SK-N-SH treated with all-trans-retinoic acid at 6 μM for 48 hours (cell line): ENCODE measurements around the gene PRR23B.

Experiments
- ARNTL ChIP-seq: fragments of 450-650 bp; formaldehyde crosslinking; IDR thresholded peaks from 2 replicates; pipeline ENCODE4 v1.5.0; 2020; ENCODE audit warnings: low read depth, mild to moderate bottlenecking, moderate library complexity, borderline replicate concordance
- BACH2 ChIP-seq: fragments of 250-450 bp; sonication (Bioruptor Pico); IDR thresholded peaks from 2 replicates; pipeline ENCODE4 v1.9.0; 2021; ENCODE audit warnings: mild to moderate bottlenecking, borderline replicate concordance
- CSDC2 ChIP-seq: fragments of 250-450 bp; sonication (Bioruptor Pico); IDR thresholded peaks from 2 replicates; pipeline ENCODE4 v1.5.0; 2020; ENCODE audit warnings: mild to moderate bottlenecking, moderate library complexity
- OSR1 ChIP-seq: fragments of 250-450 bp; sonication (Bioruptor Pico); IDR thresholded peaks from 2 replicates; pipeline ENCODE4 v1.8.0; 2022; ENCODE audit warnings: moderate library complexity, mild to moderate bottlenecking, inconsistent platforms
- PATZ1 ChIP-seq: fragments of 250-450 bp; sonication (Bioruptor Pico); IDR thresholded peaks from 2 replicates; pipeline ENCODE4 v1.8.0; 2020; ENCODE audit warnings: mild to moderate bottlenecking, moderate library complexity, borderline replicate concordance
- RARB ChIP-seq: fragments of 250-450 bp; sonication (Bioruptor Pico); IDR thresholded peaks from 2 replicates; pipeline ENCODE4 v1.8.0; 2021; ENCODE audit warnings: mild to moderate bottlenecking, moderate library complexity
- TCF4 ChIP-seq: fragments of 250-450 bp; sonication (Bioruptor Pico); IDR thresholded peaks from 2 replicates; pipeline ENCODE4 v1.8.0; 2021; ENCODE audit warnings: mild to moderate bottlenecking, moderate library complexity, borderline replicate concordance
- TOX ChIP-seq: fragments of 250-450 bp; sonication (Bioruptor Pico); IDR thresholded peaks from 2 replicates; pipeline ENCODE4 v1.8.0; 2021; ENCODE audit warnings: mild to moderate bottlenecking, moderate library complexity, borderline replicate concordance
- TF ChIP-seq, protein P1 (sequence below): fragments of 250-450 bp; sonication (Bioruptor Pico); IDR thresholded peaks from 2 replicates; pipeline ENCODE4 v1.5.0; 2020; ENCODE audit warnings: mild to moderate bottlenecking, moderate library complexity
- TF ChIP-seq, protein P2 (sequence below): fragments of 250-450 bp; sonication (Bioruptor Pico); IDR thresholded peaks from 2 replicates; pipeline ENCODE4 v1.5.1; 2020; ENCODE audit warnings: low read depth, mild to moderate bottlenecking, moderate library complexity
- TF ChIP-seq, protein P3 (sequence below): fragments of 250-450 bp; sonication (Bioruptor Pico); IDR thresholded peaks from 2 replicates; pipeline ENCODE4 v1.8.0; 2021; ENCODE audit warnings: low read depth, mild to moderate bottlenecking, moderate library complexity, borderline replicate concordance

- TF ChIP-seq RARB (no peak), TOX (CRISPR knock-in tag) (no peak), BACH2 (CRISPR knock-in tag) (no peak), CSDC2 (CRISPR knock-in tag) (no peak), ARNTL (CRISPR knock-in tag) (no peak), PATZ1 (CRISPR knock-in tag) (no peak), OSR1 (CRISPR knock-in tag) (no peak), TCF4 (CRISPR knock-in tag) (no peak)
- TF ChIP-seq, protein P1, sequence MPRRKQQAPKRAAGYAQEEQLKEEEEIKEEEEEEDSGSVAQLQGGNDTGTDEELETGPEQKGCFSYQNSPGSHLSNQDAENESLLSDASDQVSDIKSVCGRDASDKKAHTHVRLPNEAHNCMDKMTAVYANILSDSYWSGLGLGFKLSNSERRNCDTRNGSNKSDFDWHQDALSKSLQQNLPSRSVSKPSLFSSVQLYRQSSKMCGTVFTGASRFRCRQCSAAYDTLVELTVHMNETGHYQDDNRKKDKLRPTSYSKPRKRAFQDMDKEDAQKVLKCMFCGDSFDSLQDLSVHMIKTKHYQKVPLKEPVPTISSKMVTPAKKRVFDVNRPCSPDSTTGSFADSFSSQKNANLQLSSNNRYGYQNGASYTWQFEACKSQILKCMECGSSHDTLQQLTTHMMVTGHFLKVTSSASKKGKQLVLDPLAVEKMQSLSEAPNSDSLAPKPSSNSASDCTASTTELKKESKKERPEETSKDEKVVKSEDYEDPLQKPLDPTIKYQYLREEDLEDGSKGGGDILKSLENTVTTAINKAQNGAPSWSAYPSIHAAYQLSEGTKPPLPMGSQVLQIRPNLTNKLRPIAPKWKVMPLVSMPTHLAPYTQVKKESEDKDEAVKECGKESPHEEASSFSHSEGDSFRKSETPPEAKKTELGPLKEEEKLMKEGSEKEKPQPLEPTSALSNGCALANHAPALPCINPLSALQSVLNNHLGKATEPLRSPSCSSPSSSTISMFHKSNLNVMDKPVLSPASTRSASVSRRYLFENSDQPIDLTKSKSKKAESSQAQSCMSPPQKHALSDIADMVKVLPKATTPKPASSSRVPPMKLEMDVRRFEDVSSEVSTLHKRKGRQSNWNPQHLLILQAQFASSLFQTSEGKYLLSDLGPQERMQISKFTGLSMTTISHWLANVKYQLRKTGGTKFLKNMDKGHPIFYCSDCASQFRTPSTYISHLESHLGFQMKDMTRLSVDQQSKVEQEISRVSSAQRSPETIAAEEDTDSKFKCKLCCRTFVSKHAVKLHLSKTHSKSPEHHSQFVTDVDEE (CRISPR knock-in tag): no peak
- TF ChIP-seq, protein P2, sequence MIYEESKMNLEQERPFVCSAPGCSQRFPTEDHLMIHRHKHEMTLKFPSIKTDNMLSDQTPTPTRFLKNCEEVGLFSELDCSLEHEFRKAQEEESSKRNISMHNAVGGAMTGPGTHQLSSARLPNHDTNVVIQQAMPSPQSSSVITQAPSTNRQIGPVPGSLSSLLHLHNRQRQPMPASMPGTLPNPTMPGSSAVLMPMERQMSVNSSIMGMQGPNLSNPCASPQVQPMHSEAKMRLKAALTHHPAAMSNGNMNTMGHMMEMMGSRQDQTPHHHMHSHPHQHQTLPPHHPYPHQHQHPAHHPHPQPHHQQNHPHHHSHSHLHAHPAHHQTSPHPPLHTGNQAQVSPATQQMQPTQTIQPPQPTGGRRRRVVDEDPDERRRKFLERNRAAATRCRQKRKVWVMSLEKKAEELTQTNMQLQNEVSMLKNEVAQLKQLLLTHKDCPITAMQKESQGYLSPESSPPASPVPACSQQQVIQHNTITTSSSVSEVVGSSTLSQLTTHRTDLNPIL (CRISPR knock-in tag): no peak
- TF ChIP-seq, protein P3, sequence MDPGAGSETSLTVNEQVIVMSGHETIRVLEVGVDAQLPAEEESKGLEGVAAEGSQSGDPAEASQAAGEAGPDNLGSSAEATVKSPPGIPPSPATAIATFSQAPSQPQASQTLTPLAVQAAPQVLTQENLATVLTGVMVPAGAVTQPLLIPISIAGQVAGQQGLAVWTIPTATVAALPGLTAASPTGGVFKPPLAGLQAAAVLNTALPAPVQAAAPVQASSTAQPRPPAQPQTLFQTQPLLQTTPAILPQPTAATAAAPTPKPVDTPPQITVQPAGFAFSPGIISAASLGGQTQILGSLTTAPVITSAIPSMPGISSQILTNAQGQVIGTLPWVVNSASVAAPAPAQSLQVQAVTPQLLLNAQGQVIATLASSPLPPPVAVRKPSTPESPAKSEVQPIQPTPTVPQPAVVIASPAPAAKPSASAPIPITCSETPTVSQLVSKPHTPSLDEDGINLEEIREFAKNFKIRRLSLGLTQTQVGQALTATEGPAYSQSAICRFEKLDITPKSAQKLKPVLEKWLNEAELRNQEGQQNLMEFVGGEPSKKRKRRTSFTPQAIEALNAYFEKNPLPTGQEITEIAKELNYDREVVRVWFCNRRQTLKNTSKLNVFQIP (CRISPR knock-in tag): no peak
Measured at GRCh38 chr3:139044366-139045210, 23.9 kb upstream of the PRR23B start, which contains the start of gene PRR23C.
